HL-60 (cell line): Measurements from ENCODE around the gene IQSEC3.

Source experiments
- GABPA ChIP-seq: IDR thresholded peaks from 2 replicates; pipeline ENCODE4 v1.6.1; 2012; ENCODE audit warnings: low read depth
- POLR2AphosphoS5 ChIP-seq: IDR thresholded peaks from 2 replicates; pipeline ENCODE4 v1.6.1; 2012; ENCODE audit warnings: low read depth
- SPI1 ChIP-seq: IDR thresholded peaks from 2 replicates; pipeline ENCODE4 v1.6.1; 2012; ENCODE audit warnings: low read depth, mild to moderate bottlenecking, borderline replicate concordance
- TF ChIP-seq, protein P1 (sequence below): IDR thresholded peaks from one replicate; pipeline ENCODE4 v1.5.1; 2011; ENCODE audit warnings: low read length, control low read depth, inconsistent platforms; ENCODE audit not compliant: insufficient read depth
- TF ChIP-seq, protein P2 (sequence below): IDR thresholded peaks from 2 replicates; pipeline ENCODE4 v1.6.1; 2012; ENCODE audit warnings: low read depth; ENCODE audit not compliant: insufficient replicate concordance

DNA sequence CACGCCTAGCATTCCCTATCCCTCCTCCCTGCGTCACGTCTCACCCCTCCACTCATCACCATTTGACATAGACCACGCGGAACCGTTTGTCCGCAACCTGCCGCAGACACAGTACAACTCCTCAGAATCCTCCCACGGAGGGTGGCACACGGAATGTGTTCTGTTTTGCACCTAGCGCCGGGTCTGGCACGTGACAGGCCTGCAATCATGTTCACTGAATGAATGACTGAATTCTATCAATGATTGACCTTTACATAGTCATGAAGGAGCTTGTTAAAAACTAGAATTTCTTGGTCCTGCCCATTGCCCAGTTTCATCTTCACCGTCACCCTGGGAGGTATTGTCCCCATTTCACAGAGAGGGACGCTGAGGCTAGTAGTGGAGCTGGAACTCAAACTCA, 142.7 kb downstream of the IQSEC3 start:
- no peak for TF ChIP-seq POLR2AphosphoS5
- TF ChIP-seq, protein P1, sequence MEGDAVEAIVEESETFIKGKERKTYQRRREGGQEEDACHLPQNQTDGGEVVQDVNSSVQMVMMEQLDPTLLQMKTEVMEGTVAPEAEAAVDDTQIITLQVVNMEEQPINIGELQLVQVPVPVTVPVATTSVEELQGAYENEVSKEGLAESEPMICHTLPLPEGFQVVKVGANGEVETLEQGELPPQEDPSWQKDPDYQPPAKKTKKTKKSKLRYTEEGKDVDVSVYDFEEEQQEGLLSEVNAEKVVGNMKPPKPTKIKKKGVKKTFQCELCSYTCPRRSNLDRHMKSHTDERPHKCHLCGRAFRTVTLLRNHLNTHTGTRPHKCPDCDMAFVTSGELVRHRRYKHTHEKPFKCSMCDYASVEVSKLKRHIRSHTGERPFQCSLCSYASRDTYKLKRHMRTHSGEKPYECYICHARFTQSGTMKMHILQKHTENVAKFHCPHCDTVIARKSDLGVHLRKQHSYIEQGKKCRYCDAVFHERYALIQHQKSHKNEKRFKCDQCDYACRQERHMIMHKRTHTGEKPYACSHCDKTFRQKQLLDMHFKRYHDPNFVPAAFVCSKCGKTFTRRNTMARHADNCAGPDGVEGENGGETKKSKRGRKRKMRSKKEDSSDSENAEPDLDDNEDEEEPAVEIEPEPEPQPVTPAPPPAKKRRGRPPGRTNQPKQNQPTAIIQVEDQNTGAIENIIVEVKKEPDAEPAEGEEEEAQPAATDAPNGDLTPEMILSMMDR: no peak
- TF ChIP-seq, protein P2, sequence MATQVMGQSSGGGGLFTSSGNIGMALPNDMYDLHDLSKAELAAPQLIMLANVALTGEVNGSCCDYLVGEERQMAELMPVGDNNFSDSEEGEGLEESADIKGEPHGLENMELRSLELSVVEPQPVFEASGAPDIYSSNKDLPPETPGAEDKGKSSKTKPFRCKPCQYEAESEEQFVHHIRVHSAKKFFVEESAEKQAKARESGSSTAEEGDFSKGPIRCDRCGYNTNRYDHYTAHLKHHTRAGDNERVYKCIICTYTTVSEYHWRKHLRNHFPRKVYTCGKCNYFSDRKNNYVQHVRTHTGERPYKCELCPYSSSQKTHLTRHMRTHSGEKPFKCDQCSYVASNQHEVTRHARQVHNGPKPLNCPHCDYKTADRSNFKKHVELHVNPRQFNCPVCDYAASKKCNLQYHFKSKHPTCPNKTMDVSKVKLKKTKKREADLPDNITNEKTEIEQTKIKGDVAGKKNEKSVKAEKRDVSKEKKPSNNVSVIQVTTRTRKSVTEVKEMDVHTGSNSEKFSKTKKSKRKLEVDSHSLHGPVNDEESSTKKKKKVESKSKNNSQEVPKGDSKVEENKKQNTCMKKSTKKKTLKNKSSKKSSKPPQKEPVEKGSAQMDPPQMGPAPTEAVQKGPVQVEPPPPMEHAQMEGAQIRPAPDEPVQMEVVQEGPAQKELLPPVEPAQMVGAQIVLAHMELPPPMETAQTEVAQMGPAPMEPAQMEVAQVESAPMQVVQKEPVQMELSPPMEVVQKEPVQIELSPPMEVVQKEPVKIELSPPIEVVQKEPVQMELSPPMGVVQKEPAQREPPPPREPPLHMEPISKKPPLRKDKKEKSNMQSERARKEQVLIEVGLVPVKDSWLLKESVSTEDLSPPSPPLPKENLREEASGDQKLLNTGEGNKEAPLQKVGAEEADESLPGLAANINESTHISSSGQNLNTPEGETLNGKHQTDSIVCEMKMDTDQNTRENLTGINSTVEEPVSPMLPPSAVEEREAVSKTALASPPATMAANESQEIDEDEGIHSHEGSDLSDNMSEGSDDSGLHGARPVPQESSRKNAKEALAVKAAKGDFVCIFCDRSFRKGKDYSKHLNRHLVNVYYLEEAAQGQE: no peak
- no peak for TF ChIP-seq GABPA
- TF ChIP-seq SPI1: no peak
